ENCODE measurements around the gene TMEM204.
A peak's percentile ranks its signal among the peaks of the same experiment; 100 is the strongest.

TMEM204 gene

DNA sequence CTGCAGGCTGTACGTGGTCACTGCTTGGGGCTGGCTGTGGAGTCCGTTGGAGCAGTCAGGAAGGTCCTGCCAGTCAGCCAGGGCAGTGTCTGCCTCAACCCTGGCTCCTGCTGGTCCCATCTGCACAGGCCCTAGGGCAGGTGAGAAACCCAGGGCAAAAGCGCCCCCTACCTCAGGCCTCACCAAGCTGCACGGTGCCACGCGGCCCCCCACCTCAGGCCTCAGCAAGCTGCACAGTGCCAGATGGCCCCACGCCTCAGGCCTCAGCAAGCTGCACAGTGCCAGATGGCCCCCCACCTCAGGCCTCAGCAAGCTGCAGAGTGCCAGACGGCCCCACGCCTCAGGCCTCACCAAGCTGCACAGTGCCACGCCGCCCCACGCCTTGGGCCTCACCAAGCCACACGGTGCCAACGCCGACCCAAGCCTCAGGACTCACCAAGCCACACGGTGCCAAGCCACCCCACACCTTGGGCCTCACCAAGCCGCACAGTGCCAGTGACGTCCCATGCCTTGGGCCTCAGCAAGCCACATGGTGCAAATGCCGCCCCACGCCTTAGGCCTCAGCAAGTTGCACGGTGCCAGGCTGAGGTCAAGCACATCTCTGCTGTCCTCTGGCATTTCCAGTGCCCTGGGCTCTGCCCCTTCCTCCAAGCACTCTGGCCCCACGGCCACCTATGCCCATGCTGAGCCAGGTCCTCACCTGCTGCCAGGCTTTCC is 5.5 kb downstream of the TMEM204 start:
- no peak for DNase-seq
- H3K4me3 ChIP-seq (ENCODE audit: insufficient read depth, low read depth, low read length, poor library complexity, severe bottlenecking): no peak overlapping the region
- H3K9me3 ChIP-seq (ENCODE audit: control insufficient read depth, low read length): no peaks in the 10 kb centered on the region
- H3K27me3 ChIP-seq (replicated peaks; ENCODE audit: control insufficient read depth, insufficient read depth, low read length, poor library complexity, severe bottlenecking): no peaks in the 10 kb centered on the region
- H3K27ac ChIP-seq (ENCODE audit: insufficient read depth, low read length, poor library complexity, severe bottlenecking): no peak overlapping the region
- H3K4me1 ChIP-seq (ENCODE audit: control insufficient read depth, insufficient read depth, low read length, poor library complexity, severe bottlenecking): peaks cover 63% of the 10 kb centered on the region
- peaks cover 58% of the 10 kb centered on the region for H3K36me3 ChIP-seq (ENCODE audit: control insufficient read depth, insufficient read depth, low read length)

DNA sequence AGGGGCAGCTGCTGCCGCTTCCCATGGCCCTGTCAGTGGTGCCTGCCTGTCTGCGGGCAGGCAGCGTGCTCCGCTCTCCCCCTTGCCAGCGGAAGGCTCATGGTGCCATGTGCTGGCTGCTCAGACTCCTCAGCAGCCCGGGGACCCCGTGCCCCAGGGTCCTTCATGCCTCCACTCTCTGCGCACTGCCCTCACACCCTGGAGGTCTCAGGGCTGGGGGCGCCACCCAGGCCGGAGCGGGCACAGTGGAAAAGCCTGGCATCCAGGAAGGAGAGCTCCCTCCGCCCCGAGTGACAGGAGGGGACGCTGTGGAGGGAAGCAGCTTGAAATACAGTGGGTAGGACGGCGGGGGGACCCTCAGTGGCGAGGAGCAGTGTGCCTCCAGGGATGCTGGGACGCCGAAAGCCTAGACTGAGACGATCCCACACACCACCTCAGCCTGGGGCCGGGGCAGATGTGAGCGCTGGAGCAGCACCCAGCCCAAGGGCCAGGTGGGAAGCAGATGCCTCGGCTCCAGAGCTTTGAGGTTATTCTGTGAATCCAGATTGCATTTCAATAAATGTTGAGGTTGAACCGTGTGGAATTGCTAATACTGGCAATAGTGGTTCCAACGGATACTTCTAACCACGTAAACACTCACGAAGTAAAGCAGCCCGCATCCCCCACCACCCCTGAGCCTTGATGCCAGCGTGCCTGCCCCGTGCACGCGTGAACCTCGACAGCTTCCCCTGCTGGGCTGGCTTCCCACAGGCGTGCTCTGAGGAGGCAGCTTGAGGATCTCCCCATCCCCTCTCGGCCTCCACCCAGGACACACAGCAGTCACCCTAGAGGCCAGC is 6.5 kb downstream of the TMEM204 start:
- no peaks in the 10 kb centered on the region for H3K27me3 ChIP-seq (replicated peaks; ENCODE audit: control insufficient read depth, insufficient read depth, low read length, poor library complexity, severe bottlenecking)
- H3K4me3 ChIP-seq (ENCODE audit: insufficient read depth, low read depth, low read length, poor library complexity, severe bottlenecking): no peak overlapping the region
- no peak for DNase-seq
- H3K4me1 ChIP-seq (ENCODE audit: control insufficient read depth, insufficient read depth, low read length, poor library complexity, severe bottlenecking): peaks cover 64% of the 10 kb centered on the region
- no peaks in the 10 kb centered on the region for H3K9me3 ChIP-seq (ENCODE audit: control insufficient read depth, low read length)
- no peak overlapping the region for H3K27ac ChIP-seq (ENCODE audit: insufficient read depth, low read length, poor library complexity, severe bottlenecking)
- H3K36me3 ChIP-seq (ENCODE audit: control insufficient read depth, insufficient read depth, low read length): peaks cover 58% of the 10 kb centered on the region

DNA sequence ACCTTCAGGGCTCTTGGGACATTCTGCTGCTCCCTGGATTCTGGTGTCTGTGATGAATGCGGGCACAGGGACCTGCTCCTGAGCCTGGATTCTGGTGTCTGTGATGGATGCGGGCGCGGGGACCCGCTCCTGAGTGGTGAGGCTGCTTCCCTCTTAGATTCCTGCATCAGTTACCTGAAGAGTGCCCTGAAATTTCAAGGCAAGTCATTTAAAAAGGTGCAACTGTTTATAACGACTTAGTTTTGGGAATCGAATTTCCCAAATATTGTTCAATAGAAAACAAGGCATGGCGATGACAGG is 7.0 kb downstream of the TMEM204 start:
- H3K27me3 ChIP-seq (replicated peaks; ENCODE audit: control insufficient read depth, insufficient read depth, low read length, poor library complexity, severe bottlenecking): no peaks in the 10 kb centered on the region
- H3K27ac ChIP-seq (ENCODE audit: insufficient read depth, low read length, poor library complexity, severe bottlenecking): no peak overlapping the region
- H3K4me1 ChIP-seq (ENCODE audit: control insufficient read depth, insufficient read depth, low read length, poor library complexity, severe bottlenecking): peaks cover 68% of the 10 kb centered on the region
- no peak overlapping the region for H3K4me3 ChIP-seq (ENCODE audit: insufficient read depth, low read depth, low read length, poor library complexity, severe bottlenecking)
- DNase-seq: no peak
- no peaks in the 10 kb centered on the region for H3K9me3 ChIP-seq (ENCODE audit: control insufficient read depth, low read length)
- H3K36me3 ChIP-seq (ENCODE audit: control insufficient read depth, insufficient read depth, low read length): peaks cover 63% of the 10 kb centered on the region

DNA sequence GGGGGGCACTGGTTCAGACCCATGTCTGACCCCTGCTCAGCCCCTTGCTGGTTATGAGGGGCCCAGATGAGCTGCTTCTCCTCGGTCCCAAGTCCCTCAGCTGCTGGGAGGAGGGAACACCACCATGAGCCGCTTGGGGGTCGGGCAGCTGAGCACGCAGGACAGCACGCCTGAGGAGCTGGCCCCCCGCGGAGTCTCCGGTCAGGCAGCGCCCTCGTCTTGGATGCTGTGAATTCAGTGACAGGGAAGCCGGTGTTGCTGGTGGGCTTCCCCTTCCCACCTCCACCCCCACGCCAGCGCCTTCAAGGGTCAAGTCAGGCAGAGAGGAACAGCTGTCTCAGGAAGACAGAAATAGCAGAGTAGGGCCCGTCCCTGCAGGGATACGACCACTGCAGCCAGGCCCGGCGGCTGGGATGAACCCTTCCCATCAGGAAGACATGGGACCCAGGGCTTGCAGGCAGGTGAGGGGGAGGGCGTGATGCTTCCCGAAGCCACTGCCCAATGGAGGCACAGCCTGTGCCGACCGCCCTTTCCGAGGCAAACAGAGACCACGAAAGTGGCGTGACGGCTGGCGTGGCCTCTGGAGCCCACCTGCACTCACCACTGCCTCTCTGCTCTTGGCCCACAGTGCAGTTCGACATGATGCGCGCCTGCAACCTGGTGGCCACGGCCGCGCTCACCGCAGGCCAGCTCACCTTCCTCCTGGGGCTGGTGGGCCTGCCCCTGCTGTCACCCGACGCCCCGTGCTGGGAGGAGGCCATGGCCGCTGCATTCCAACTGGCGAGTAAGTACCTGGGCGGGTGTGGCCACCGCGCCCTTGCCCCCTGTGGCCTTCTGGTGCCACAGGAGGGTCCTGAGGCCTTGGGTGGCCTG is 8.1 kb downstream of the TMEM204 start:
- Histone ChIP-seq H3K4me1 (ENCODE audit: control insufficient read depth, insufficient read depth, low read length, poor library complexity, severe bottlenecking) (peaks cover 67% of the 10 kb centered on the region), H3K9me3 (ENCODE audit: control insufficient read depth, low read length) (no peaks in the 10 kb centered on the region), H3K36me3 (ENCODE audit: control insufficient read depth, insufficient read depth, low read length) (peaks cover 72% of the 10 kb centered on the region), H3K27ac (ENCODE audit: insufficient read depth, low read length, poor library complexity, severe bottlenecking) (no peak overlapping the region), H3K4me3 (ENCODE audit: insufficient read depth, low read depth, low read length, poor library complexity, severe bottlenecking) (no peak overlapping the region), H3K27me3 (replicated peaks; ENCODE audit: control insufficient read depth, insufficient read depth, low read length, poor library complexity, severe bottlenecking) (no peaks in the 10 kb centered on the region)
- DNase-seq: no peak

DNA sequence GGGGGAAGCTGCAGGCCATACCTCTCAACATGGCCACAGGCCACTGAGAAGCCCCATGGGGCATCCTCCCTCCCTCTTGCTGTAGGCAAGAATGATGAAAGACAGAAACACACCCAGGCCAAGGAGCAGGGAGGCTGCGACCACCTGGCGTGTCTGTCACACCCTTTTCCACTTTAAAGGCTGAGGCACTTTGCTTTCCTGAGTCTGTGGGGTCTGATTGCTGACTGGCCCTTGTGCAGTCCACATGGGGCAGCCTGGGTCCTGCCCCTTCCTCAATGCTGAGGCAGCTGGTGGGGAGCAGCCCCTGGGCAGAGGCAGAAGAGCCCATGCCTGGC is 8.7 kb downstream of the TMEM204 start:
- DNase-seq: no peak
- Histone ChIP-seq H3K27ac (ENCODE audit: insufficient read depth, low read length, poor library complexity, severe bottlenecking) (no peak overlapping the region), H3K4me3 (ENCODE audit: insufficient read depth, low read depth, low read length, poor library complexity, severe bottlenecking) (no peak overlapping the region), H3K36me3 (ENCODE audit: control insufficient read depth, insufficient read depth, low read length) (peaks cover 72% of the 10 kb centered on the region), H3K27me3 (replicated peaks; ENCODE audit: control insufficient read depth, insufficient read depth, low read length, poor library complexity, severe bottlenecking) (no peaks in the 10 kb centered on the region), H3K4me1 (ENCODE audit: control insufficient read depth, insufficient read depth, low read length, poor library complexity, severe bottlenecking) (peaks cover 65% of the 10 kb centered on the region), H3K9me3 (ENCODE audit: control insufficient read depth, low read length) (no peaks in the 10 kb centered on the region)

DNA sequence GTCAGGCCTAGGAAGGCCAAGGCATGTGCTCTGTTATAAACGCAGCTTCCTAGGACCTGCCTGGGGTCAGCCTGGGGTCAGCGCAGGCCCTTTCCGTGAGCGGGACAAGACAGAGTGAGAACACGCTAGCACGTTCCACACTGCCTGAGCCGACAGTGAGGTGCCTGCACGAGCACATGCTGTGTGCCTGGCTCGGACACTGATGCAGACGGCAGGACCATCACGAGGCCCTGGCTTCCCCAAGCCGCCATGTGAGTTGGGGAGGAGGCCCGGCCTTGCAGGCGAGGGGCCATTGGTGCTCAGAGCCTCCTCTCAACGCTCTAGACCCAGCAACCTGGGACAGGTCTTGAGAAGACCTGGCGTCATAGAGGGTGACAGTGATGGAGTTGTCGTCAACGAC is 9.1 kb downstream of the TMEM204 start:
- H3K27ac ChIP-seq (ENCODE audit: insufficient read depth, low read length, poor library complexity, severe bottlenecking): peak overlapping the region; percentile 53

DNA sequence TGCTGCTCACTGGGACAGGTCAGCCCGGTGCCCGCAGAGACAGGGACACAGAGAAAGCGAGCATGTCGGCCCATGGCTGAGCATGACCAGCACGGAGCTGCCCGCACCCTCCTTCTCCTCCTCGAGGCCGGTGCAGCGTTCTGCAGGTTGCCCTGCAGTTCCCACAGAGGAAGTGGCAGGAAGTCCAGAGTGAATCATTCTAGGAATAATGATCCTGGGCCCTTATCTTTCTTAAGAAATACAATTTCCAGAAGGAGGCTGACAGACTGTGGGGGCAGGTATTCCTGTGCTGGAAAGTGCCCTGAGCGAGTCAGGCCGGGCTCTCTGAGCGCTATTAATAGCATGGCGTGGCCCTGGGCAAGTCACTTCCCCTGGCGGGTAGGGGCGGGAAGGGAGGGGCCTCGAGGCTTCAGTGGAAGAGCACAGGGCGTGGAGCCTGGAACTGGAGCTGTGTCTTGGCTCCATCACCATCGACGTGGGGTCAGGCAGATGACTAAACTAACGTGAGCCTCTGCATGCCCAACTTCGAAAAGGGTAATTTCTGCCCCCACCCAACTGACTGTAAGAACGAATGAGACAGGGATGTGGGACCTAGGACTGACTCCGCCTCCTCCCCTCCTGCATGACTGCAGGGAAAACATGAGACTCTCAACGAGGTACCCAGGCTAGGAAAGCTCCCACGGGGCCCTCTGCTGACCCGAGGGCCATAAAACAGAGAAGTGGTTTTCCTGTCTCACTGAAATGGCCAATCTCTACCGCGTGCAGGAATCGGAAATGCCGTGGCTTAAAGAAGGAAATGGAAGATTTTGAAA is 9.8 kb downstream of the TMEM204 start:
- DNase-seq: peak in 1 of 3 donors; percentile 17
- Histone ChIP-seq H3K27ac (ENCODE audit: insufficient read depth, low read length, poor library complexity, severe bottlenecking) (peak overlapping the region; percentile 53), H3K4me3 (ENCODE audit: insufficient read depth, low read depth, low read length, poor library complexity, severe bottlenecking) (no peak overlapping the region), H3K27me3 (replicated peaks; ENCODE audit: control insufficient read depth, insufficient read depth, low read length, poor library complexity, severe bottlenecking) (no peaks in the 10 kb centered on the region), H3K9me3 (ENCODE audit: control insufficient read depth, low read length) (no peaks in the 10 kb centered on the region), H3K4me1 (ENCODE audit: control insufficient read depth, insufficient read depth, low read length, poor library complexity, severe bottlenecking) (peaks cover 61% of the 10 kb centered on the region), H3K36me3 (ENCODE audit: control insufficient read depth, insufficient read depth, low read length) (peaks cover 69% of the 10 kb centered on the region)

More for the DNA sequence above, 9.1 kb downstream of the TMEM204 start:
- peaks cover 72% of the 10 kb centered on the region for H3K36me3 ChIP-seq (ENCODE audit: control insufficient read depth, insufficient read depth, low read length)
- no peaks in the 10 kb centered on the region for H3K27me3 ChIP-seq (replicated peaks; ENCODE audit: control insufficient read depth, insufficient read depth, low read length, poor library complexity, severe bottlenecking)
- DNase-seq: no peak
- H3K4me3 ChIP-seq (ENCODE audit: insufficient read depth, low read depth, low read length, poor library complexity, severe bottlenecking): no peak overlapping the region
- H3K4me1 ChIP-seq (ENCODE audit: control insufficient read depth, insufficient read depth, low read length, poor library complexity, severe bottlenecking): peaks cover 64% of the 10 kb centered on the region
- H3K9me3 ChIP-seq (ENCODE audit: control insufficient read depth, low read length): no peaks in the 10 kb centered on the region

DNA sequence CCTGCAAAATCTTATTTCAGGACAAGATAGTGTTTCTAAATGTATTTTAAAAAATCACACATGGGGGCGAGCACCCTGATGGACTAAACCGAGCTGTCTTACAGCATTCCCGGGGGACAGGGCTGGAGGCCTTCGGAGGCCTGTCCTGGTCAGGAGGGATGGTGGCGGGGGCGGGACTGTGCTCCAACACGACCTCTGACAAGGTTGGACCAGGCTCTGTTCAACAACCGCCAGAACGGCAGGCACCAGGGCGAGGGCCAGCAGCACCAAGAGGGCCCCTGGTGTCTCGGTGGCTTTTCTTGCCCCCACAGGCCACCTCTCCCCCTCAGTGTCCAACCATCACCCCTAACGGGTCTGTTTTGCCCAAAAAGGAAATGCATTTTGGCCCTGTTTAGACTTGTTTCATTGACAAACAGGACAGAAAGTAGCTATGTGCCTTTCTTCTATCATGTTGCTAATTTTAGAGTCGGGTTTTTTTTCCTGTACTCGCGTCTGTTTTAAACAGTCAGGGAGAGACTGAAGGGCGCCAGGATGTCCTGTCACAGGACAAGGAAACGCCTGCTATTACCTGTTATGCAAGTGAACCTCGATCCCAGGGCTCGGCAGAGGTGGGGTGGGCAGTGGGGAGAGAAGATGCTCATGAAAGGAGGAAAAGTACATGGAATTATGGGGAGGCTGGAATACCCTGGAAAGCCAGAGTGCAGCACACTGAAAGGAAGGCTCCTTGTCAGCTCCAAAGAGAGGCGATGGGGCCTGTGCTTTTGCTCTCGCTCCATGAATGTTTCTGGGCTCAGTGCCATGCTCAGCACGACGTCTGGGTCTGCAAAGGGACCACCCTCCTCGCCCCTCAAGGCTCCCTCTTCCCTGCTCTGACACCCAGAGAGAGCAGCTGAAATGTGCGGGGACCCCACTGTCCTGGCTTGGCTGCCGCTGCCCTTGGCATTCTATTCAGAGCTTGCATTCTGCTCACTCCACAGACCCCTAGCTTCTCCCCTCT is 11.9 kb downstream of the TMEM204 start:
- Histone ChIP-seq H3K36me3 (ENCODE audit: control insufficient read depth, insufficient read depth, low read length) (peaks cover 68% of the 10 kb centered on the region), H3K27ac (ENCODE audit: insufficient read depth, low read length, poor library complexity, severe bottlenecking) (no peak overlapping the region)
- DNase-seq: no peak

DNA sequence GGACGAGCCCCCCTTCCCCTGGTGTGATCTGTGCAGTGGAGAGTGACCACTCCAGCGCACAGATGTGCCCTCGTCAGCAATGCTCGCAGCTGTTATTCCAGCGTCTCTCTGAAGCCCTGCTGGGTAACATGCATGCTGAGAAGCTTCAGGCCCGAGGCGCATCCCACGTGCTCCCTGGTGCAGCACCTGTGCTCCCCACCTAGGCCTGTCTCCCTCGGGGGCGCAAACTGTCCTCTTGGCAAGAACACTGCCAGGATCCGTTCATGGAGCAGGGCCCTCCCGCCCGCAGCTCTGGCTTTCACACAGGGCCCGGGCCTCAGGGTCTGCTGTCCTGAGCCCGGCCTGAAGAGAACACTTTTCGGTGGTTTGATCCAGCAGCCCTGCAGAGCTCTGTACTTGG is 13.0 kb downstream of the TMEM204 start:
- DNase-seq: no peak
- H3K9me3 ChIP-seq (ENCODE audit: control insufficient read depth, low read length): no peaks in the 10 kb centered on the region
- H3K27ac ChIP-seq (ENCODE audit: insufficient read depth, low read length, poor library complexity, severe bottlenecking): no peak overlapping the region
- H3K4me1 ChIP-seq (ENCODE audit: control insufficient read depth, insufficient read depth, low read length, poor library complexity, severe bottlenecking): peaks cover 45% of the 10 kb centered on the region
- H3K27me3 ChIP-seq (replicated peaks; ENCODE audit: control insufficient read depth, insufficient read depth, low read length, poor library complexity, severe bottlenecking): no peaks in the 10 kb centered on the region
- H3K36me3 ChIP-seq (ENCODE audit: control insufficient read depth, insufficient read depth, low read length): peaks cover 69% of the 10 kb centered on the region
- no peak overlapping the region for H3K4me3 ChIP-seq (ENCODE audit: insufficient read depth, low read depth, low read length, poor library complexity, severe bottlenecking)

More for the DNA sequence above, 11.9 kb downstream of the TMEM204 start:
- no peaks in the 10 kb centered on the region for H3K27me3 ChIP-seq (replicated peaks; ENCODE audit: control insufficient read depth, insufficient read depth, low read length, poor library complexity, severe bottlenecking)
- H3K9me3 ChIP-seq (ENCODE audit: control insufficient read depth, low read length): no peaks in the 10 kb centered on the region
- H3K4me1 ChIP-seq (ENCODE audit: control insufficient read depth, insufficient read depth, low read length, poor library complexity, severe bottlenecking): peaks cover 53% of the 10 kb centered on the region
- H3K4me3 ChIP-seq (ENCODE audit: insufficient read depth, low read depth, low read length, poor library complexity, severe bottlenecking): no peak overlapping the region

All from effector memory CD4-positive, alpha-beta T cell (primary cell).